ENCODE data around the gene AIF1L. TPM values are rescaled to one million over a fixed set of nuclear protein-coding genes. Genes with fewer than 3 reads are reported as not detected.

AIF1L gene
- total RNA-seq, 3 donors from 2014 or later = 1.4 to 5.6 (median 5.0) TPM

GRCh38 chr9:131122158-131122557, 25.8 kb downstream of the AIF1L start:
- no peak for TF ChIP-seq CTCF (IDR thresholded peaks at IDR 0.05)
- no peaks in the 10 kb centered on the region for H3K9me3 ChIP-seq
- ATAC-seq (no peak), DNase-seq (no peak)
- H3K4me3 ChIP-seq = no peak overlapping the region
- no peaks in the 10 kb centered on the region for H3K36me3 ChIP-seq (ENCODE audit: low read depth)
- intact Hi-C loops (cut with DNase I, micrococcal nuclease) = no loop called here
- H3K4me1 ChIP-seq (ENCODE audit: low read depth) = peaks cover 12% of the 10 kb centered on the region

- DNase-seq (no peak), ATAC-seq (peak; percentile 3)
- no peak for TF ChIP-seq CTCF (IDR thresholded peaks at IDR 0.05)
- Histone ChIP-seq H3K36me3 (ENCODE audit: low read depth) (peaks cover 3% of the 10 kb centered on the region), H3K9me3 (no peaks in the 10 kb centered on the region), H3K4me3 (peak overlapping the region; percentile 83), H3K4me1 (ENCODE audit: low read depth) (peaks cover 12% of the 10 kb centered on the region)
- intact Hi-C loops (cut with DNase I, micrococcal nuclease) = no loop called here
Measured at GRCh38 chr9:131125038-131125287, 28.6 kb downstream of the AIF1L start.

- DNase-seq (peak; percentile 99 to 100 (median 100)), ATAC-seq (peak; percentile 99)
- Histone ChIP-seq H3K4me3 (peak within 1 kb of the TSS; percentile 83), H3K4me1 (ENCODE audit: low read depth) (peaks cover 12% of the 10 kb centered on the region), H3K9me3 (no peaks in the 10 kb centered on the region), H3K36me3 (ENCODE audit: low read depth) (peaks cover 3% of the 10 kb centered on the region)
- intact Hi-C loops (cut with DNase I, micrococcal nuclease) = no loop called here
- no peak for TF ChIP-seq CTCF (IDR thresholded peaks at IDR 0.05)
Measured at GRCh38 chr9:131125288-131126058, 29.1 kb downstream of the AIF1L start, which contains the start of gene NUP214. Gene NUP214, plus strand, starts transcription at chr9:131125586. Its CDS starts 119 bp downstream, at chr9:131125705.

- DNase-seq (no peak), ATAC-seq (no peak)
- Histone ChIP-seq H3K36me3 (ENCODE audit: low read depth) (peaks cover 3% of the 10 kb centered on the region), H3K9me3 (no peaks in the 10 kb centered on the region), H3K4me1 (ENCODE audit: low read depth) (peaks cover 12% of the 10 kb centered on the region), H3K4me3 (peak overlapping the region; percentile 83)
- intact Hi-C loops (cut with DNase I, micrococcal nuclease) = no loop called here
- TF ChIP-seq CTCF (IDR thresholded peaks at IDR 0.05) = no peak
Measured at GRCh38 chr9:131126059-131126426, 29.7 kb downstream of the AIF1L start.

GRCh38 chr9:131129183-131129582, 32.9 kb downstream of the AIF1L start:
- Histone ChIP-seq H3K4me1 (ENCODE audit: low read depth) (peaks cover 12% of the 10 kb centered on the region), H3K4me3 (no peak overlapping the region), H3K9me3 (no peaks in the 10 kb centered on the region), H3K36me3 (ENCODE audit: low read depth) (peaks cover 3% of the 10 kb centered on the region)
- ATAC-seq = no peak
- intact Hi-C loops (cut with DNase I, micrococcal nuclease) = no loop called here
- DNase-seq = no peak
- TF ChIP-seq CTCF (IDR thresholded peaks at IDR 0.05) = no peak
